Mononuclear cell (primary cell): ENCODE measurements around the gene CHST4. TPM values are rescaled to one million over a fixed set of nuclear protein-coding genes. Genes with fewer than 3 reads are reported as not detected.
"Not testable (repeated sequence)": the region's sequence is repeated elsewhere in the genome, so short reads cannot be mapped to it uniquely, and the experiment has no call there.

Experiments
- H3K27me3 ChIP-seq: 2 replicates; pipeline ENCODE4 v1.6.0; 2011; ENCODE audit warnings: low read length, control low read depth; ENCODE audit not compliant: insufficient read depth
- H3K4me1 ChIP-seq: 2 replicates; pipeline ENCODE4 v1.5.1; 2011; ENCODE audit warnings: mild to moderate bottlenecking, low read length, control low read depth; ENCODE audit not compliant: insufficient read depth
- H3K4me3 ChIP-seq: 2 replicates; pipeline ENCODE4 v1.5.1; 2011; ENCODE audit warnings: mild to moderate bottlenecking, low read length, moderate library complexity
- H3K9me3 ChIP-seq: 2 replicates; pipeline ENCODE4 v1.5.1; 2011; ENCODE audit warnings: low read depth, mild to moderate bottlenecking, control low read depth, low read length
- total RNA-seq: library from RNA; depleted of rRNA; stranded (reverse); fragments of >200 nt; gene quantifications from one replicate; pipeline ENCODE4 v1.2.3, GENCODE V29; 2012

The CHST4 gene
- total RNA-seq, 1 donor = not detected

DNA sequence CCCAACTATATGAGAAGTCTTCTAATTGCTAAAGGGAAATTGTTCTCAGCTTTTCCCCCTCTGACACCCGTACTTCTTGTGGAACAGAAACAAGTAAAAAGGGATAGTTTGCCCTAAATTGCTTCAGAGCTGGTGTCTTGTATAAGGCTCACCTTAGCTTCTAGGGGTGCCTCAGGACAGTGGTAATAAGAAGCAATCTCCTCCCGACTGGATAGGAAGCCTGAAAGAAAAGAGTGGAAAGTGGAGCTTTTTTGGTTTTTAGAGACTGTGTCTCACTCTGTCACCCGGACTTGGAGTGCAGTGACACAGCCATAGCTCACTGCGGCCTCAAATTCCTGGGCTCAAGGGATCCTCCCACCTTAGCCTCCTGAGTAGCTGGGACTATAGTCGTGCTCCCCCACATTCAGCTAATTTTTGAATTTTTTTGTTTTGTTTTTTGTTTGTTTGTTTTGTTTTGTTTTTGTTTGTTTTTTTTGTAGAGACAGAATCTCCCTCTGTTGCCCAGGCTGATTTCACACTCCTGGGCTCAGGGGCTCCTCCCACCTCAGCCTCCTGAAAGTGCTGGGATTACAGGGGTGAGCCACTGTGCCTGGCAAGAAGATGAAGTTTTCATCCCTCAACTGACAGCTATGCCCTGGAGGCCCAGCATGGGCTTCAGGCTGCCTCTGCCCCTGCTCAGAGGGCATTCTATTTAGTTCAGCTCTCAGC lies 47.3 kb downstream of the CHST4 start:
- H3K9me3 ChIP-seq = no peaks in the 10 kb centered on the region
- no peaks in the 10 kb centered on the region for H3K27me3 ChIP-seq
- H3K4me3 ChIP-seq = no peak overlapping the region
- no peaks in the 10 kb centered on the region for H3K4me1 ChIP-seq

GRCh38 chr16:71574702-71575101 lies 48.5 kb downstream of the CHST4 start:
- H3K27me3 ChIP-seq = no peaks in the 10 kb centered on the region
- no peaks in the 10 kb centered on the region for H3K4me1 ChIP-seq
- no peak overlapping the region for H3K4me3 ChIP-seq
- no peaks in the 10 kb centered on the region for H3K9me3 ChIP-seq

DNA sequence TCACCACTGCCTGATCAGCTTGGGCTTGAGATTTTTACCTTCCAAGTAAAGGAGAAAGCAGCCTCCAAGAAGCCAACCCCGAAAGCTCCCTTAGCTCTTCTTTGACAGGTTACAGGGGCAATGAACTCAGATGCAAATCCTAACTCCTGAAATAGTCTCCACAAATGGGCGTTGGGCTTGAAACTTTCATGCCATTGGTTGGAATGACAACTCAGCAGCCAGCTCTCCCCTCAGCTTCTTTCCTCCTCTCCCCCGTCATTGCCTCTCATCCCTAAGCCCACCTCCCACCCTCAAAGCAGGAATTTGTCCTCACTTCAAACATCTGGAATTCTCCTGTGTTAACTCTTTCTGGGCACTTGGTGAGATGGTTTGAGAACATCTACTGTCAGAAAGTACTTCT lies 50.7 kb downstream of the CHST4 start, which contains the start of gene TAT:
TAT (minus strand) TSS at position 122 of the 400 bp plus-strand sequence. CDS start 677 bp downstream, outside the sequence.
- Histone ChIP-seq H3K9me3 (no peaks in the 10 kb centered on the region), H3K27me3 (no peaks in the 10 kb centered on the region), H3K4me1 (no peaks in the 10 kb centered on the region), H3K4me3 (no peak within 1 kb of the TSS)

GRCh38 chr16:71582553-71582848 lies 56.3 kb downstream of the CHST4 start:
- H3K4me1 ChIP-seq, H3K4me3 ChIP-seq, H3K27me3 ChIP-seq, H3K9me3 ChIP-seq: not testable (repeated sequence)

GRCh38 chr16:71584543-71585317 lies 58.5 kb downstream of the CHST4 start:
- no peaks in the 10 kb centered on the region for H3K27me3 ChIP-seq
- H3K4me1 ChIP-seq = no peaks in the 10 kb centered on the region
- no peak overlapping the region for H3K4me3 ChIP-seq
- no peaks in the 10 kb centered on the region for H3K9me3 ChIP-seq

DNA sequence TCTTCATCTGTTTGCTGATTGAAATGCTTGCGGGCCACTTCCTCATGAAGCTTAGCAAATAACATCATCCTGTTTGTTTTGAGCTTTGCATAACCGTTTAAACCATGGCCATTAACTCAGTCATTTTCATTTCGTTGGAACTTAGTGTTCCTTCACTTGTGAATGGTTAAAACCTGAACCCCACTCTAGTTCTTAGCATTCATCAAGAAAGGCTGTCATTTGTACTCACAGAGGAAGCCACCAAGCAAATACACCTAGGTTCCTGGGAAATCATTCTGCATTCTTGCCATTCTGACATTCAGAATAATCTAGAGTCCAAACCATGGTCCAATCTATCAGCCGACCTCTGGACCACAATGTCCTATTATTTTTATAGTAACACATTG lies 59.1 kb downstream of the CHST4 start:
- H3K4me3 ChIP-seq = no peak overlapping the region
- no peaks in the 10 kb centered on the region for H3K4me1 ChIP-seq
- no peaks in the 10 kb centered on the region for H3K27me3 ChIP-seq
- no peaks in the 10 kb centered on the region for H3K9me3 ChIP-seq

Other genes starting within 250 kb of the CHST4 start
- 18.8 TPM for gene CMTR2, start 237.0 kb upstream of the CHST4 start, total RNA-seq
- not detected for gene CALB2, start 167.7 kb upstream of the CHST4 start, total RNA-seq
- gene TLE7, start 84.4 kb upstream of the CHST4 start, total RNA-seq = not detected
- gene ZNF23, start 64.2 kb upstream of the CHST4 start, total RNA-seq = 6.5 TPM
- gene ZNF19, start 37.1 kb upstream of the CHST4 start, total RNA-seq = 2.6 TPM
- gene TAT, start 50.7 kb downstream of the CHST4 start, total RNA-seq = not detected
- gene MARVELD3, start 99.8 kb downstream of the CHST4 start, total RNA-seq = not detected
- 10.4 TPM for gene PHLPP2, start 198.3 kb downstream of the CHST4 start, total RNA-seq